Endothelial cell of umbilical vein (primary cell): ENCODE results near the gene ZCCHC9. TPM values are rescaled to one million over a fixed set of nuclear protein-coding genes. Genes with fewer than 3 reads are reported as not detected.

Experiments used
- BruUV-seq: library from RNA; stranded (reverse); fragments of 400-500 nt; replicated peaks from 2 replicates; lab custom pipeline; 2021; lab: Mats Ljungman, UMichigan
- CTCF ChIA-PET: fragments of 300-600, 350-600 bp; sonication (Branson Sonifier 250); formaldehyde crosslinking; loops from one replicate; lab custom pipeline; 2021; ENCODE audit warnings: antibody characterized with exemption, inconsistent platforms; lab: Charles Lee
- POLR2A ChIA-PET: fragments of 300-600, 350-600 bp; sonication (Branson Sonifier 250); formaldehyde crosslinking; loops from one replicate; lab custom pipeline; 2021; ENCODE audit warnings: antibody characterized with exemption, inconsistent platforms; lab: Charles Lee
- DNase-seq: peaks from one replicate; pipeline ENCODE4 v3.0.0-alpha.2; 2011; ENCODE audit warnings: low read depth, low spot score
- FAIRE-seq: peaks from 2 replicates; lab custom pipeline; 2011; peaks lifted over from hg19 to GRCh38; lab: Jason Lieb, UNC
- H2AFZ ChIP-seq: 2 replicates; pipeline ENCODE4 v1.6.0; 2012; ENCODE audit warnings: low read depth, low read length, control low read depth, inconsistent platforms
- H3K27ac ChIP-seq: 2 replicates; pipeline ENCODE4 v1.5.1; 2011; ENCODE audit warnings: low read depth, mild to moderate bottlenecking, control low read depth, low read length, moderate library complexity; ENCODE audit not compliant: insufficient read depth
- H3K27me3 ChIP-seq, 2 experiments: 2 replicates each; pipeline versions ENCODE4 v1.6.0 to v1.6.1; 2011; ENCODE audit warnings: low read length in 2 of 2, mixed read lengths in 1 of 2; ENCODE audit not compliant: control insufficient read depth in 2 of 2, insufficient read depth in 2 of 2
- H3K36me3 ChIP-seq, 2 experiments: 2 replicates in 1 of 2; 3 replicates in 1 of 2; pipeline ENCODE4 v1.5.1; 2011; ENCODE audit warnings: low read length in 2 of 2, mild to moderate bottlenecking in 1 of 2, moderate library complexity in 1 of 2; ENCODE audit not compliant: control insufficient read depth in 2 of 2, insufficient read depth in 2 of 2; ENCODE audit errors: extremely low read depth in 1 of 2
- H3K4me1 ChIP-seq: 3 replicates; pipeline ENCODE4 v1.5.1; 2011; ENCODE audit warnings: mild to moderate bottlenecking, low read length; ENCODE audit not compliant: control insufficient read depth, insufficient read depth; ENCODE audit errors: extremely low read depth
- H3K4me2 ChIP-seq: 2 replicates; pipeline ENCODE4 v1.6.1; 2011; ENCODE audit warnings: low read length, control low read depth, mixed read lengths; ENCODE audit not compliant: insufficient read depth
- H3K4me3 ChIP-seq, 3 experiments: fragments of 200-600 bp in 1 of 3; sonication (generic), shearing (Covaris generic) in 1 of 3; replicated peaks in 1 of 3; 2 replicates each; pipeline ENCODE4 v1.5.1; 2011 to 2016; ENCODE audit warnings: control low read depth in 3 of 3, low read length in 3 of 3, mild to moderate bottlenecking in 2 of 3, inconsistent platforms in 1 of 3, low read depth in 1 of 3, moderate library complexity in 1 of 3; ENCODE audit not compliant: insufficient read depth in 1 of 3
- H3K79me2 ChIP-seq: 2 replicates; pipeline ENCODE4 v1.6.0; 2012; ENCODE audit warnings: low read length, inconsistent platforms; ENCODE audit not compliant: control insufficient read depth, insufficient read depth
- H3K9ac ChIP-seq: replicated peaks from 2 replicates; pipeline ENCODE3; 2011; ENCODE audit warnings: low read length, control low read depth; ENCODE audit not compliant: insufficient read depth; ENCODE audit errors: extremely low read depth
- H3K9me1 ChIP-seq: replicated peaks from 3 replicates; pipeline ENCODE4 v1.6.0; 2011; ENCODE audit warnings: mild to moderate bottlenecking, low read length; ENCODE audit not compliant: control insufficient read depth, insufficient read depth; ENCODE audit errors: extremely low read depth
- H3K9me3 ChIP-seq: replicated peaks from 2 replicates; pipeline ENCODE4 v1.5.1; 2012; ENCODE audit warnings: low read length, inconsistent platforms; ENCODE audit not compliant: control insufficient read depth, insufficient read depth
- H4K20me1 ChIP-seq: replicated peaks from 2 replicates; pipeline ENCODE3; 2011; ENCODE audit warnings: mild to moderate bottlenecking, low read length; ENCODE audit not compliant: control insufficient read depth, insufficient read depth; ENCODE audit errors: extremely low read depth
- CTCF ChIP-seq, 2 donors: IDR thresholded peaks; 1 replicate in 1 of 2; 2 replicates in 1 of 2; pipeline ENCODE4 v1.5.1; 2011; ENCODE audit warnings: low read length in 2 of 2, mild to moderate bottlenecking in 2 of 2, moderate library complexity in 2 of 2, control low read depth in 1 of 2, inconsistent platforms in 1 of 2, low read depth in 1 of 2; ENCODE audit not compliant: insufficient read depth in 1 of 2; ENCODE audit errors: extremely low read depth in 1 of 2
- EZH2 ChIP-seq: IDR thresholded peaks from 2 replicates; pipeline ENCODE4 v1.6.1; 2012; ENCODE audit warnings: borderline replicate concordance, low read depth, mild to moderate bottlenecking, moderate library complexity, low read length, inconsistent platforms; ENCODE audit not compliant: severe bottlenecking
- FOS ChIP-seq: IDR thresholded peaks from 2 replicates; pipeline ENCODE4 v1.6.1; 2011; ENCODE audit warnings: mild to moderate bottlenecking, low read length, moderate library complexity, borderline replicate concordance; ENCODE audit not compliant: insufficient read depth
- GATA2 ChIP-seq: IDR thresholded peaks from 2 replicates; pipeline ENCODE4 v1.7.0; 2011; ENCODE audit warnings: low read depth, mild to moderate bottlenecking, moderate library complexity, mixed read lengths, low read length; ENCODE audit not compliant: insufficient read length, insufficient read depth
- JUN ChIP-seq: IDR thresholded peaks from 2 replicates; pipeline ENCODE4 v1.6.1; 2011; ENCODE audit warnings: borderline replicate concordance, low read depth; ENCODE audit not compliant: insufficient read length, insufficient read depth
- MYC ChIP-seq: IDR thresholded peaks from one replicate; pipeline ENCODE4 v1.6.1; 2011; ENCODE audit warnings: mild to moderate bottlenecking, low read depth, low read length
- POLR2A ChIP-seq: IDR thresholded peaks from 2 replicates; pipeline ENCODE4 v1.6.1; 2012; ENCODE audit warnings: low read depth, mild to moderate bottlenecking, control low read depth, low read length
- POLR2AphosphoS5 ChIP-seq: IDR thresholded peaks from 2 replicates; pipeline ENCODE4 v1.6.1; 2012; ENCODE audit warnings: low read depth, mild to moderate bottlenecking, control low read depth, low read length, moderate library complexity; ENCODE audit not compliant: insufficient read depth
- dilution Hi-C: fragments of 300-500 bp; cut with MboI; formaldehyde crosslinking; loops from one replicate; pipeline ENCODE4 v1.15.0; 2019; ENCODE audit warnings: low sequenced_read_pairs; ENCODE audit not compliant: extremely low pct_ligation_motif_present
- intact Hi-C: fragments of 100-400 bp; cut with micrococcal nuclease; formaldehyde crosslinking; loops from one replicate; pipeline ENCODE4 v1.10.0; 2022
- polyA plus RNA-seq, 4 experiments: library from polyadenylated mRNA; depleted of rRNA in 3 of 4; stranded (reverse) in 3 of 4; unstranded in 1 of 4; fragments of >200 nt; gene quantifications; 2 replicates each; pipeline versions ENCODE4 v1.2.1 to v1.2.3, GENCODE V29; 2011 to 2012; ENCODE audit warnings: missing spikeins in 1 of 4
- total RNA-seq: library from RNA; stranded (reverse); gene quantifications from 2 replicates; pipeline ENCODE4 v1.2.3, GENCODE V29; 2021
- TF ChIP-seq, protein P1 (sequence below): IDR thresholded peaks from 2 replicates; pipeline ENCODE4 v1.6.1; 2011; ENCODE audit not compliant: insufficient read depth, insufficient read length

The ZCCHC9 gene
- total and polyA plus RNA-seq, 2 donors (not counting 3 experiments of a cell fraction or from before 2014, with no cell fraction given), result 6.8 to 23.9 TPM

- H3K27me3 ChIP-seq, result no peaks in the 10 kb centered on the region
- CTCF ChIA-PET, result no interaction called here
- no peak overlapping the region for H3K4me3 ChIP-seq
- POLR2A ChIA-PET, result no interaction called here
- no peaks in the 10 kb centered on the region for H4K20me1 ChIP-seq
- H2AFZ ChIP-seq, result no peak overlapping the region
- no peaks in the 10 kb centered on the region for H3K9me1 ChIP-seq
- TF ChIP-seq GATA2, result no peak
- TF ChIP-seq JUN, result no peak
- TF ChIP-seq POLR2A, result no peak
- TF ChIP-seq FOS, result no peak
- TF ChIP-seq, protein P1, sequence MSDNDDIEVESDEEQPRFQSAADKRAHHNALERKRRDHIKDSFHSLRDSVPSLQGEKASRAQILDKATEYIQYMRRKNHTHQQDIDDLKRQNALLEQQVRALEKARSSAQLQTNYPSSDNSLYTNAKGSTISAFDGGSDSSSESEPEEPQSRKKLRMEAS, result no peak
- no peak for TF ChIP-seq EZH2
- TF ChIP-seq POLR2AphosphoS5, result no peak
- TF ChIP-seq MYC, result no peak
- TF ChIP-seq CTCF (IDR thresholded peaks at IDR 0.05; ENCODE audit: extremely low read depth in 1 of 2, insufficient read depth in 1 of 2, low read depth in 1 of 2, low read length in 2 of 2), result no peak
- no peaks in the 10 kb centered on the region for H3K9me3 ChIP-seq
- no peaks in the 10 kb centered on the region for H3K4me1 ChIP-seq
- peaks cover 0 to 7% of the 10 kb centered on the region in 2 experiments for H3K36me3 ChIP-seq
- no TSS peak for BruUV-seq
- intact Hi-C loops (no loop called here), dilution Hi-C loops (no loop called here)
- no peak overlapping the region for H3K9ac ChIP-seq
- DNase-seq, result no peak
- H3K4me2 ChIP-seq, result no peak overlapping the region
- H3K79me2 ChIP-seq, result no peaks in the 10 kb centered on the region
- no peak for FAIRE-seq
- H3K27ac ChIP-seq, result no peak overlapping the region
Observed at GRCh38 chr5:81315336-81315735, 13.9 kb downstream of the ZCCHC9 start.
